ENCODE measurements around the gene TTLL4.

Gene TTLL4

GRCh38 chr2:218796691-218797090 lies 86.1 kb downstream of the TTLL4 start:
- no peaks in the 10 kb centered on the region for H3K27me3 ChIP-seq (ENCODE audit: low read depth, low read length)
- H3K9ac ChIP-seq (ENCODE audit: low read length), result no peak overlapping the region
- no peak overlapping the region for H3K4me2 ChIP-seq (ENCODE audit: low read length)
- H3K9me3 ChIP-seq (ENCODE audit: insufficient read depth, low read length), result no peaks in the 10 kb centered on the region
- H3K4me1 ChIP-seq (ENCODE audit: low read length), result no peaks in the 10 kb centered on the region
- H3K4me3 ChIP-seq (ENCODE audit: low read length), result no peak overlapping the region
- no peaks in the 10 kb centered on the region for H3K79me2 ChIP-seq (ENCODE audit: low read length)
- no peak overlapping the region for H2AFZ ChIP-seq (ENCODE audit: low read depth, low read length)
- TF ChIP-seq, protein P1, sequence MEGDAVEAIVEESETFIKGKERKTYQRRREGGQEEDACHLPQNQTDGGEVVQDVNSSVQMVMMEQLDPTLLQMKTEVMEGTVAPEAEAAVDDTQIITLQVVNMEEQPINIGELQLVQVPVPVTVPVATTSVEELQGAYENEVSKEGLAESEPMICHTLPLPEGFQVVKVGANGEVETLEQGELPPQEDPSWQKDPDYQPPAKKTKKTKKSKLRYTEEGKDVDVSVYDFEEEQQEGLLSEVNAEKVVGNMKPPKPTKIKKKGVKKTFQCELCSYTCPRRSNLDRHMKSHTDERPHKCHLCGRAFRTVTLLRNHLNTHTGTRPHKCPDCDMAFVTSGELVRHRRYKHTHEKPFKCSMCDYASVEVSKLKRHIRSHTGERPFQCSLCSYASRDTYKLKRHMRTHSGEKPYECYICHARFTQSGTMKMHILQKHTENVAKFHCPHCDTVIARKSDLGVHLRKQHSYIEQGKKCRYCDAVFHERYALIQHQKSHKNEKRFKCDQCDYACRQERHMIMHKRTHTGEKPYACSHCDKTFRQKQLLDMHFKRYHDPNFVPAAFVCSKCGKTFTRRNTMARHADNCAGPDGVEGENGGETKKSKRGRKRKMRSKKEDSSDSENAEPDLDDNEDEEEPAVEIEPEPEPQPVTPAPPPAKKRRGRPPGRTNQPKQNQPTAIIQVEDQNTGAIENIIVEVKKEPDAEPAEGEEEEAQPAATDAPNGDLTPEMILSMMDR (IDR thresholded peaks at IDR 0.05; ENCODE audit: low read depth, low read length), result no peak
- TF ChIP-seq EZH2phosphoT487 (IDR thresholded peaks at IDR 0.05; ENCODE audit: low read depth), result no peak
- H4K20me1 ChIP-seq (ENCODE audit: insufficient read depth, low read length), result no peaks in the 10 kb centered on the region
- H3K36me3 ChIP-seq (replicated peaks; ENCODE audit: low read depth, low read length), result no peaks in the 10 kb centered on the region
- no peak overlapping the region for H3K27ac ChIP-seq (ENCODE audit: low read length)

DNA sequence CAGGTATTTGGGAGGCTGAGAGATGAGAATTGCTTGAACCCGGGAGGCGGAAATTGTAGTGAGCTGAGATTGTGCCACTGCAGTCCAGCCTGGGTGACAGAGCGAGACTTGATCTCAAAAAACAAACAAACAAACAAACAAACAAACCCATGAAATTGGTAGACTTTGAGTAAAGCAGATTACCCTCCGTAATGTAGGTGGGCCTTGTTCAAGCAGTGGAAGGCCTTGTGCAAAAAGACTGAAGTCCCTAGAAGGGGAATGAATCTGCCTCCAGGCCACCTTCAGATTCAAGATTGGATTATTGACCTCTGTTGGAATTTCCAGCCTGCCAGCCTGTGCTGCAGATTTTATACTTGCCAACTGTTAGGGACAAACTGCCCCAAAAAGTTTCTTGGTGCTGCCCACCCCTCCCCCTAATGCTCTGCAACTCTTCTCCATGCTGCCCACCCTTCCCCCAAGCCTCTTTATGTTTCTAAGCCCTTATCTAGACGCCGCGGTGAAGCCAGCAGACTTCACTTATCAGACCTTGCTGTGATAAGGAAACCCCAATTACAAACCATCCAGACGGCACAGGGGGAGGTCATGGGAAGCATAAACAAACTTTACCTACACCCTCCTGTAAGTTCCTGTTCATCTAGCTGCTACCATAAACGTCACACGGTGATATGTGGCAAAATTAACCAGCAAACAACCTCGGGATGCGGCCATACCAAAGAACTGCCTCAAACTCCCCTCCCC lies 88.3 kb downstream of the TTLL4 start:
- no peak for TF ChIP-seq EZH2phosphoT487 (IDR thresholded peaks at IDR 0.05; ENCODE audit: low read depth)
- TF ChIP-seq, protein P1 (IDR thresholded peaks at IDR 0.05; ENCODE audit: low read depth, low read length), result no peak
- Histone ChIP-seq H3K4me1 (ENCODE audit: low read length) (no peaks in the 10 kb centered on the region), H3K9ac (ENCODE audit: low read length) (no peak overlapping the region), H4K20me1 (ENCODE audit: insufficient read depth, low read length) (no peaks in the 10 kb centered on the region), H3K36me3 (replicated peaks; ENCODE audit: low read depth, low read length) (no peaks in the 10 kb centered on the region), H3K9me3 (ENCODE audit: insufficient read depth, low read length) (no peaks in the 10 kb centered on the region), H3K4me2 (ENCODE audit: low read length) (no peak overlapping the region), H3K4me3 (ENCODE audit: low read length) (no peak overlapping the region), H3K27ac (ENCODE audit: low read length) (no peak overlapping the region), H3K79me2 (ENCODE audit: low read length) (no peaks in the 10 kb centered on the region), H3K27me3 (ENCODE audit: low read depth, low read length) (no peaks in the 10 kb centered on the region), H2AFZ (ENCODE audit: low read depth, low read length) (no peak overlapping the region)

GRCh38 chr2:218799990-218800389 lies 89.4 kb downstream of the TTLL4 start:
- Histone ChIP-seq H3K4me2 (ENCODE audit: low read length) (no peak overlapping the region), H3K36me3 (replicated peaks; ENCODE audit: low read depth, low read length) (no peaks in the 10 kb centered on the region), H3K27me3 (ENCODE audit: low read depth, low read length) (no peaks in the 10 kb centered on the region), H4K20me1 (ENCODE audit: insufficient read depth, low read length) (no peaks in the 10 kb centered on the region), H3K9ac (ENCODE audit: low read length) (no peak overlapping the region), H3K27ac (ENCODE audit: low read length) (no peak overlapping the region), H3K4me3 (ENCODE audit: low read length) (no peak overlapping the region), H3K4me1 (ENCODE audit: low read length) (no peaks in the 10 kb centered on the region), H3K79me2 (ENCODE audit: low read length) (no peaks in the 10 kb centered on the region), H2AFZ (ENCODE audit: low read depth, low read length) (no peak overlapping the region), H3K9me3 (ENCODE audit: insufficient read depth, low read length) (no peaks in the 10 kb centered on the region)
- no peak for TF ChIP-seq EZH2phosphoT487 (IDR thresholded peaks at IDR 0.05; ENCODE audit: low read depth)
- TF ChIP-seq, protein P1 (IDR thresholded peaks at IDR 0.05; ENCODE audit: low read depth, low read length), result no peak

- Histone ChIP-seq H4K20me1 (ENCODE audit: insufficient read depth, low read length) (no peaks in the 10 kb centered on the region), H3K4me3 (ENCODE audit: low read length) (no peak overlapping the region), H3K4me2 (ENCODE audit: low read length) (no peak overlapping the region), H3K79me2 (ENCODE audit: low read length) (no peaks in the 10 kb centered on the region), H3K9ac (ENCODE audit: low read length) (no peak overlapping the region), H3K36me3 (replicated peaks; ENCODE audit: low read depth, low read length) (no peaks in the 10 kb centered on the region), H3K27me3 (ENCODE audit: low read depth, low read length) (no peaks in the 10 kb centered on the region), H3K4me1 (ENCODE audit: low read length) (no peaks in the 10 kb centered on the region), H2AFZ (ENCODE audit: low read depth, low read length) (no peak overlapping the region), H3K9me3 (ENCODE audit: insufficient read depth, low read length) (no peaks in the 10 kb centered on the region), H3K27ac (ENCODE audit: low read length) (no peak overlapping the region)
- TF ChIP-seq, protein P1 (IDR thresholded peaks at IDR 0.05; ENCODE audit: low read depth, low read length), result no peak
- no peak for TF ChIP-seq EZH2phosphoT487 (IDR thresholded peaks at IDR 0.05; ENCODE audit: low read depth)
Measured at GRCh38 chr2:218802386-218802994, 91.9 kb downstream of the TTLL4 start.
